Inflammatory macrophage treated with lipopolysaccharide for 4 hours (primary cell): ENCODE measurements around the gene SLC26A2.

Experiments
- DNase-seq: peaks from one replicate; pipeline ENCODE4 v3.0.0-alpha.2; 2020

SLC26A2 gene

GRCh38 chr5:149962601-149963300, 2.2 kb downstream of the SLC26A2 start:
- no peak for DNase-seq

- DNase-seq, result no peak
Observed at GRCh38 chr5:149963729-149964128, 3.2 kb downstream of the SLC26A2 start.

- DNase-seq, result no peak
Observed at GRCh38 chr5:149966946-149967345, 6.4 kb downstream of the SLC26A2 start.

GRCh38 chr5:149969181-149969930, 8.8 kb downstream of the SLC26A2 start:
- no peak for DNase-seq

- no peak for DNase-seq
Observed at GRCh38 chr5:149975409-149975808, 14.9 kb downstream of the SLC26A2 start.

GRCh38 chr5:149979896-149980295, 19.3 kb downstream of the SLC26A2 start:
- no peak for DNase-seq

GRCh38 chr5:149981206-149981605, 20.6 kb downstream of the SLC26A2 start:
- no peak for DNase-seq

GRCh38 chr5:149982505-149982904, 21.9 kb downstream of the SLC26A2 start:
- no peak for DNase-seq

GRCh38 chr5:149988126-149988525, 27.6 kb downstream of the SLC26A2 start:
- no peak for DNase-seq

GRCh38 chr5:149990518-149991376, 30.2 kb downstream of the SLC26A2 start:
- peak; percentile 64 for DNase-seq

- no peak for DNase-seq
Observed at GRCh38 chr5:149993471-149993870, 32.9 kb downstream of the SLC26A2 start.

- no peak for DNase-seq
Observed at GRCh38 chr5:149995385-149996204, 35.0 kb downstream of the SLC26A2 start.

- DNase-seq, result no peak
Observed at GRCh38 chr5:149996205-149996890, 35.8 kb downstream of the SLC26A2 start.

GRCh38 chr5:149998281-149998680, 37.7 kb downstream of the SLC26A2 start:
- no peak for DNase-seq

GRCh38 chr5:149999359-149999758, 38.8 kb downstream of the SLC26A2 start:
- DNase-seq, result no peak

GRCh38 chr5:149999866-150000255, 39.3 kb downstream of the SLC26A2 start:
- DNase-seq, result peak; percentile 54

- peak; percentile 93 for DNase-seq
Observed at GRCh38 chr5:150000256-150000989, 39.9 kb downstream of the SLC26A2 start, which contains the start of the genes HMGXB3 and TIGD6. Gene HMGXB3, plus strand, starts transcription at chr5:150000739. Its CDS starts 4,114 bp downstream, at chr5:150004853. Gene TIGD6, minus strand, starts transcription at chr5:150000654. Its CDS starts 4,306 bp downstream, at chr5:149996348.

GRCh38 chr5:150000990-150001659, 40.6 kb downstream of the SLC26A2 start:
- DNase-seq, result peak; percentile 61

- DNase-seq, result peak; percentile 92
Observed at GRCh38 chr5:150001660-150002486, 41.3 kb downstream of the SLC26A2 start.
